Lower leg skin (tissue), 3 donors: ENCODE results near the gene DACT2.

ENCODE experiments used
- POLR2A ChIP-seq, 2 donors: fragments of 450-650 bp; IDR thresholded peaks; one replicate each; pipeline ENCODE4 v1.6.1; 2016 to 2017; ENCODE audit warnings: antibody characterized with exemption in 2 of 2, mild to moderate bottlenecking in 1 of 2, moderate library complexity in 1 of 2
- TF ChIP-seq, protein P1 (sequence below), 3 donors: fragments of 450-650 bp; IDR thresholded peaks; one replicate each; pipeline ENCODE4 v1.5.1; 2016; ENCODE audit warnings: antibody characterized with exemption in 3 of 3, mild to moderate bottlenecking in 3 of 3, moderate library complexity in 2 of 3

DNA sequence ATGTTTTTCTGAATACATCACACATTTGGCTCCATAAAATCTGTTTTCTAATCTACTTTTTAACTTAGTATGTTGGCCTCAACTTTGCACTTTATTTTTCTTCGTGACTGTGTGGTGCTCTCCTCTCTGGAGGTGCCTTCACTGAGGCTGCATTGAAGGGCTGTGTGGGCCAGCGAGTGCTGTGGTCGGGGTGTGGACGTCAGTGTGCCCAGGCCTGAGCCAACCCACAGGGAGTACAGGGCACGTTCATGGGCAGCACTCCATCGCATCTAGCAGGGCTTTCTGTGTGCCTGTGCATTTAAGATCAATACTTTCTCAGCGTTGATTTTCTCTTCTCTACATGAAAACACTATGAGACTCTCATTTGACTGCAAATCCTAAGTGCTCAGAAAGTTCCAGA, 37.8 kb downstream of the DACT2 start:
- no peak for TF ChIP-seq POLR2A (IDR thresholded peaks at IDR 0.05)
- TF ChIP-seq, protein P1, sequence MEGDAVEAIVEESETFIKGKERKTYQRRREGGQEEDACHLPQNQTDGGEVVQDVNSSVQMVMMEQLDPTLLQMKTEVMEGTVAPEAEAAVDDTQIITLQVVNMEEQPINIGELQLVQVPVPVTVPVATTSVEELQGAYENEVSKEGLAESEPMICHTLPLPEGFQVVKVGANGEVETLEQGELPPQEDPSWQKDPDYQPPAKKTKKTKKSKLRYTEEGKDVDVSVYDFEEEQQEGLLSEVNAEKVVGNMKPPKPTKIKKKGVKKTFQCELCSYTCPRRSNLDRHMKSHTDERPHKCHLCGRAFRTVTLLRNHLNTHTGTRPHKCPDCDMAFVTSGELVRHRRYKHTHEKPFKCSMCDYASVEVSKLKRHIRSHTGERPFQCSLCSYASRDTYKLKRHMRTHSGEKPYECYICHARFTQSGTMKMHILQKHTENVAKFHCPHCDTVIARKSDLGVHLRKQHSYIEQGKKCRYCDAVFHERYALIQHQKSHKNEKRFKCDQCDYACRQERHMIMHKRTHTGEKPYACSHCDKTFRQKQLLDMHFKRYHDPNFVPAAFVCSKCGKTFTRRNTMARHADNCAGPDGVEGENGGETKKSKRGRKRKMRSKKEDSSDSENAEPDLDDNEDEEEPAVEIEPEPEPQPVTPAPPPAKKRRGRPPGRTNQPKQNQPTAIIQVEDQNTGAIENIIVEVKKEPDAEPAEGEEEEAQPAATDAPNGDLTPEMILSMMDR (IDR thresholded peaks at IDR 0.05) = no peak
